GM21737 (cell line): ENCODE data around the gene DCTN2.
"Not testable (repeated sequence)": the region's sequence is repeated elsewhere in the genome, so short reads cannot be mapped to it uniquely, and the experiment has no call there.

Experiments
- ATAC-seq: cut with Tn5 transposase; IDR thresholded peaks from one replicate; pipeline ENCODE4 v1.9.1; 2021; ENCODE audit warnings: mild to moderate bottlenecking, moderate library complexity; ENCODE audit not compliant: unreplicated experiment

DCTN2 gene

GRCh38 chr12:57546438-57547287 is at the start of gene DCTN2:
DCTN2 (minus strand) TSS chr12:57547192; CDS start chr12:57547063, 129 bp downstream.
- ATAC-seq, result peak; percentile 98

GRCh38 chr12:57593187-57593586 is 46.2 kb upstream of the DCTN2 start:
- no peak for ATAC-seq

GRCh38 chr12:57592551-57593165 is 45.7 kb upstream of the DCTN2 start:
- ATAC-seq, result no peak

GRCh38 chr12:57591782-57592325 is 44.9 kb upstream of the DCTN2 start:
- ATAC-seq, result no peak

- peak; percentile 89 for ATAC-seq
Measured at GRCh38 chr12:57590864-57591781, 44.1 kb upstream of the DCTN2 start, which contains the start of gene PIP4K2C. PIP4K2C (plus strand) TSS chr12:57591192; CDS start chr12:57591290, 98 bp downstream.

GRCh38 chr12:57590479-57590863 is 43.5 kb upstream of the DCTN2 start:
- no peak for ATAC-seq

- ATAC-seq, result not testable (repeated sequence)
Measured at GRCh38 chr12:57588951-57589610, 42.1 kb upstream of the DCTN2 start.

- ATAC-seq, result no peak
Measured at GRCh38 chr12:57586832-57587429, 39.9 kb upstream of the DCTN2 start.

GRCh38 chr12:57586128-57586527 is 39.1 kb upstream of the DCTN2 start:
- no peak for ATAC-seq

GRCh38 chr12:57585156-57585555 is 38.2 kb upstream of the DCTN2 start:
- ATAC-seq, result no peak

GRCh38 chr12:57584690-57585089 is 37.7 kb upstream of the DCTN2 start:
- ATAC-seq, result no peak

GRCh38 chr12:57584050-57584449 is 37.1 kb upstream of the DCTN2 start:
- ATAC-seq, result no peak

- peak; percentile 92 for ATAC-seq
Measured at GRCh38 chr12:57583008-57583831, 36.2 kb upstream of the DCTN2 start.

- ATAC-seq, result no peak
Measured at GRCh38 chr12:57582440-57582839, 35.4 kb upstream of the DCTN2 start.

GRCh38 chr12:57581802-57582201 is 34.8 kb upstream of the DCTN2 start:
- ATAC-seq, result no peak

GRCh38 chr12:57580466-57580795 is 33.4 kb upstream of the DCTN2 start:
- ATAC-seq, result no peak

- no peak for ATAC-seq
Measured at GRCh38 chr12:57579677-57580465, 32.9 kb upstream of the DCTN2 start.

- no peak for ATAC-seq
Measured at GRCh38 chr12:57579011-57579410, 32.0 kb upstream of the DCTN2 start.
